K562 treated with DMSO at 1 percent for 12 hours (cell line): ENCODE data around the gene ZNF565. TPM values are rescaled to one million over a fixed set of nuclear protein-coding genes. Genes with fewer than 3 reads are reported as not detected.

Source experiments
- total RNA-seq: library from RNA; unstranded; fragments of 300-600 nt; gene quantifications from 2 replicates; pipeline ENCODE4 v1.2.3, GENCODE V29; 2022; ENCODE audit not compliant: insufficient read depth

The ZNF565 gene
- 0.75 and 1.5 TPM in 2 replicates for total RNA-seq

DNA sequence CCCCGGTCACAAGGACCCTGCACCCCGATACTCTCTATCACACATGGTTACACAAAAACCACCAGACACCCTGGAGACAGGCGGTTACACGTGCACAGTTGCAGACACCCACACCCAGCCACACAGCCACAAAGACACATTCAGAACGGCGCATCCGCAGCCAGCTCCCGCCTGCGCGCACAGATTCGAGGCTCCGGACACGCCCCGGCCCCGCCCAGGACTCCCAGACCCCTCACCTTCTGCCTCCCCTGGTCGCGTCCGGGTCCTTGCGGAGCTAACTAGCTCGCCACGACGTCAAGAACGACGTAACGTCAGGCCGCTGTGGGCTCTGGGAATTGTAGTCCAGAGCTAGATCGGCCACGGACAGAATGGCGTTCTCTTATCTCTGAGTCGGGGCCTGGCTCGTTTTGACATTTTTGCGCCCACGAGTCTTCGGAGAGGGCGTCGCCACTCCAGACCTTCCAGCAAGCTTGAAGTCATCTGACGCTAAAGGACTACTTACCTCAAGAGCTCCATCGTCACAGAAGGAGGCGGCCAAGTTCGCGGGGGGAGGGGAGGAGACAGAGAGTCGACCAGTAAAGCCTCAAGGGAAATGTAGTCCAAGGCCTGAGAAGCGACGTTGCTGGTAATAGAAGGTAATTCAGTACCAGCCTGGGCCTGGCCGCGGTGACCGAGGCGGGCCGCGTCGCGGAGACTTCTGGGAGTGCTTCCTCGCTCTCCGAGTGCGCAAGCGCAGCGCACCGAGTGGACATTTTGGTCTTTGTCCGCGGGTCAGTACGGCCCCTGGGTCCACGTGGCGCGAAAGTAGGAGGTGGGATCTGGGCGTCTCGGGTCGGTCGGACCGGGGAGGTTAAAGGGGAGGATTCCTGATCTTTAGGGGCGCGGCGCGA lies at the start of gene ZNF565, which contains the start of gene ZNF146:
TSS of gene ZNF565 (minus strand) at position 280 of the 890 bp plus-strand sequence. CDS start 12,680 bp downstream, outside the sequence.
TSS of gene ZNF146 (plus strand) at position 721 of the 890 bp plus-strand sequence. CDS start 21,335 bp downstream, outside the sequence.

GRCh38 chr19:36152352-36153091 lies 61.9 kb downstream of the ZNF565 start, which contains the start of gene COX7A1:
COX7A1 (minus strand) TSS chr19:36152447; CDS start chr19:36152407, 40 bp downstream.

GRCh38 chr19:36139473-36140303 lies 74.8 kb downstream of the ZNF565 start, which contains the start of gene CAPNS1:
CAPNS1 (plus strand) TSS chr19:36140066; CDS start chr19:36141012, 946 bp downstream.

Other genes with a start within 250 kb of the ZNF565 start
- 49.4 and 74.2 TPM in 2 replicates for gene SDHAF1, start 219.5 kb downstream of the ZNF565 start, total RNA-seq
- 0.46 TPM in 1 of 2 replicates, not detected in the other for gene SYNE4, start 205.9 kb downstream of the ZNF565 start, total RNA-seq
- gene ALKBH6, start 200.5 kb downstream of the ZNF565 start, total RNA-seq = 35.2 and 37.1 TPM in 2 replicates
- gene CLIP3, start 181.8 kb downstream of the ZNF565 start, total RNA-seq = 0.53 and 2.6 TPM in 2 replicates
- 2.6 and 5.0 TPM in 2 replicates for gene THAP8, start 160.4 kb downstream of the ZNF565 start, total RNA-seq
- gene WDR62, start 159.8 kb downstream of the ZNF565 start, total RNA-seq = 19.3 and 36.3 TPM in 2 replicates
- not detected in 2 replicates for gene OVOL3, start 103.5 kb downstream of the ZNF565 start, total RNA-seq
- gene POLR2I, start 99.8 kb downstream of the ZNF565 start, total RNA-seq = 103 and 135 TPM in 2 replicates
- gene TBCB, start 99.2 kb downstream of the ZNF565 start, total RNA-seq = 57.0 and 83.4 TPM in 2 replicates
- gene CAPNS1, start 74.6 kb downstream of the ZNF565 start, total RNA-seq = 204 and 224 TPM in 2 replicates
- gene COX7A1, start 62.2 kb downstream of the ZNF565 start, total RNA-seq = not detected in 2 replicates
- gene ZNF146, start 441 bp upstream of the ZNF565 start, total RNA-seq = 18.4 and 48.5 TPM in 2 replicates
- 0.39 and 0.63 TPM in 2 replicates for gene ZFP14, start 164.5 kb upstream of the ZNF565 start, total RNA-seq
- gene ZFP82, start 204.0 kb upstream of the ZNF565 start, total RNA-seq = 0.94 and 2.1 TPM in 2 replicates